ENCODE results near the gene RASIP1.

GRCh38 chr19:48716562-48717291, 23.7 kb downstream of the RASIP1 start:
- TF ChIP-seq L3MBTL2 (conservative IDR thresholded peaks at IDR 0.05) (no peak; the same call in 1 of the 2 replicates), FOXA1 (IDR thresholded peaks at IDR 0.05) (no peak), SUZ12 (IDR thresholded peaks at IDR 0.05) (no peak), TARDBP (IDR thresholded peaks at IDR 0.05) (no peak), NFRKB (IDR thresholded peaks at IDR 0.05) (no peak), FOXM1 (IDR thresholded peaks at IDR 0.05; ENCODE audit: borderline replicate concordance) (no peak), ELF4 (IDR thresholded peaks at IDR 0.05) (no peak), BHLHE40 (IDR thresholded peaks at IDR 0.05; ENCODE audit: borderline replicate concordance) (no peak), FOXK2 (IDR thresholded peaks at IDR 0.05) (no peak), SP1 (IDR thresholded peaks at IDR 0.05) (no peak), CTBP1 (IDR thresholded peaks at IDR 0.05; ENCODE audit: borderline replicate concordance) (no peak), ARNT (IDR thresholded peaks at IDR 0.05) (no peak), HDGF (IDR thresholded peaks at IDR 0.05; ENCODE audit: borderline replicate concordance) (no peak), ZNF384 (IDR thresholded peaks at IDR 0.05) (no peak)

Measured in HEK293T (cell line).